ENCODE data around the gene STAU1. TPM values are rescaled to one million over a fixed set of nuclear protein-coding genes. Genes with fewer than 3 reads are reported as not detected.

The STAU1 gene
- total and polyA plus RNA-seq, 2 of the 13 experiments (the other 11 are each of a cell fraction or from before 2014, with no cell fraction given): 119 to 133 TPM

DNA sequence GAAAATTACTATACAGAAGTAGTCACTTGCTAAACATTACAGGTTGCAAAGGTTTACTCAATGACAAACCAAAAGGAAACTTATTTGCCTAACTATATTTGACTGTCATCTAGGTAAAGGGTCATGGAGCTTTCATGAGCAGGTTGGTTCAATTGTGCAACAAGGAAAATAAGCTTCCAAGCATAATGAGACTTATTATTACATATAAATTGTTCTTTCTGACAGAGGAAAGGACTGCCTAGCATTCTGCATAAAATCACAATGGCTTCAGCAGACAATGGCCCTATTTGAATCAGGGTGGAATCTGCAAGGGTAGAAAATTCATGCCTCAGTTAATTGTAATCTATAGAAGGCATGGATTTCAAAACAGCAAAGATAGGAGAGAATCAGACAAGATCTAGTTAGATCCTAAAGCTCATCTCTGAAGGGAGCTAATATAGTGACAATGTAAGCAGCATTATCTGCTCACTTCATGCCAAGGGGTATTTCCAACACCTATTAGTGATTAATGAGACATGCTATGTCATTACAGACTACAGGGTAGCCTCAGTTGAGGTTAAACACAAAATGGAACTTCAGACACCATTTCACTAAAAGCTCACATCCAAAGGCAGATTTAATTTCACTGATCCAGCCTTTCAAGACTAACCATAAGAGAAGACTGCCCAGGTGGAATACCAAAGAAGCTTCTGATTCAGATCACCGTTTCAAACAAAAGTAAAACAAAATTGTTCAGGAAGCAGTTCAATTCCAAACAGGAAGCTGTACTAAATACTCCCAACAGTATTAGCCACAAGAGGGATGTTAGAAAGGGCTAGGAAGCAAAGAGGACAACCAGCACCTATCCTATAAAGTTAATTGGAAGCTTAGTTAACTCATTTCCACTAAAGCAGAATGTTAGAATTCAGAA is 8.5 kb downstream of the STAU1 start (continued):
- TF ChIP-seq, protein P1, sequence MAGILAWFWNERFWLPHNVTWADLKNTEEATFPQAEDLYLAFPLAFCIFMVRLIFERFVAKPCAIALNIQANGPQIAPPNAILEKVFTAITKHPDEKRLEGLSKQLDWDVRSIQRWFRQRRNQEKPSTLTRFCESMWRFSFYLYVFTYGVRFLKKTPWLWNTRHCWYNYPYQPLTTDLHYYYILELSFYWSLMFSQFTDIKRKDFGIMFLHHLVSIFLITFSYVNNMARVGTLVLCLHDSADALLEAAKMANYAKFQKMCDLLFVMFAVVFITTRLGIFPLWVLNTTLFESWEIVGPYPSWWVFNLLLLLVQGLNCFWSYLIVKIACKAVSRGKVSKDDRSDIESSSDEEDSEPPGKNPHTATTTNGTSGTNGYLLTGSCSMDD (CRISPR knock-in tag; IDR thresholded peaks at IDR 0.05): no peak
- TF ChIP-seq REPIN1 (CRISPR knock-in tag; IDR thresholded peaks at IDR 0.05; ENCODE audit: borderline replicate concordance, low read depth) (peak; percentile 54; the same call in 1 of the 2 replicates), TAF15 (IDR thresholded peaks at IDR 0.05; ENCODE audit: low read depth, low read length, poor library complexity, severe bottlenecking) (no peak), FOSL1 (CRISPR knock-in tag; IDR thresholded peaks at IDR 0.05; ENCODE audit: borderline replicate concordance) (no peak), YEATS4 (CRISPR knock-in tag; IDR thresholded peaks at IDR 0.05; ENCODE audit: borderline replicate concordance) (peak; percentile 25; the same call in 1 of the 2 replicates), ZNF670 (CRISPR knock-in tag; IDR thresholded peaks at IDR 0.05; ENCODE audit: borderline replicate concordance) (no peak), ZNF124 (CRISPR knock-in tag; IDR thresholded peaks at IDR 0.05) (peak; percentile 25; the same call in 1 of the 2 replicates), ZMYM2 (CRISPR knock-in tag; IDR thresholded peaks at IDR 0.05) (no peak), KAT8 (CRISPR knock-in tag; IDR thresholded peaks at IDR 0.05) (peak; percentile 20; the same call in 1 of the 2 replicates), CREB1 (IDR thresholded peaks at IDR 0.05) (peak; percentile 36; the same call in 1 of the 2 replicates), CREB1 (CRISPR knock-in tag; IDR thresholded peaks at IDR 0.05) (peak; percentile 43; the same call in 1 of the 2 replicates), NFIC (IDR thresholded peaks at IDR 0.05; ENCODE audit: low read length) (peak; percentile 56; the same call in 1 of the 2 replicates), ZNF12 (CRISPR knock-in tag; IDR thresholded peaks at IDR 0.05) (0 out of 2 replicates have a peak, but pooled peaks have one; percentile 28), KDM6A (CRISPR knock-in tag; IDR thresholded peaks at IDR 0.05; ENCODE audit: low read depth) (peak; percentile 80; the same call in 1 of the 2 replicates)
- TF ChIP-seq, protein P2, sequence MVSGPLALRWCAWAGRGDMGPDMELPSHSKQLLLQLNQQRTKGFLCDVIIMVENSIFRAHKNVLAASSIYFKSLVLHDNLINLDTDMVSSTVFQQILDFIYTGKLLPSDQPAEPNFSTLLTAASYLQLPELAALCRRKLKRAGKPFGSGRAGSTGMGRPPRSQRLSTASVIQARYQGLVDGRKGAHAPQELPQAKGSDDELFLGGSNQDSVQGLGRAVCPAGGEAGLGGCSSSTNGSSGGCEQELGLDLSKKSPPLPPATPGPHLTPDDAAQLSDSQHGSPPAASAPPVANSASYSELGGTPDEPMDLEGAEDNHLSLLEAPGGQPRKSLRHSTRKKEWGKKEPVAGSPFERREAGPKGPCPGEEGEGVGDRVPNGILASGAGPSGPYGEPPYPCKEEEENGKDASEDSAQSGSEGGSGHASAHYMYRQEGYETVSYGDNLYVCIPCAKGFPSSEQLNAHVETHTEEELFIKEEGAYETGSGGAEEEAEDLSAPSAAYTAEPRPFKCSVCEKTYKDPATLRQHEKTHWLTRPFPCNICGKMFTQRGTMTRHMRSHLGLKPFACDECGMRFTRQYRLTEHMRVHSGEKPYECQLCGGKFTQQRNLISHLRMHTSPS (CRISPR knock-in tag; IDR thresholded peaks at IDR 0.05; ENCODE audit: low read depth): no peak
- TF ChIP-seq, protein P3, sequence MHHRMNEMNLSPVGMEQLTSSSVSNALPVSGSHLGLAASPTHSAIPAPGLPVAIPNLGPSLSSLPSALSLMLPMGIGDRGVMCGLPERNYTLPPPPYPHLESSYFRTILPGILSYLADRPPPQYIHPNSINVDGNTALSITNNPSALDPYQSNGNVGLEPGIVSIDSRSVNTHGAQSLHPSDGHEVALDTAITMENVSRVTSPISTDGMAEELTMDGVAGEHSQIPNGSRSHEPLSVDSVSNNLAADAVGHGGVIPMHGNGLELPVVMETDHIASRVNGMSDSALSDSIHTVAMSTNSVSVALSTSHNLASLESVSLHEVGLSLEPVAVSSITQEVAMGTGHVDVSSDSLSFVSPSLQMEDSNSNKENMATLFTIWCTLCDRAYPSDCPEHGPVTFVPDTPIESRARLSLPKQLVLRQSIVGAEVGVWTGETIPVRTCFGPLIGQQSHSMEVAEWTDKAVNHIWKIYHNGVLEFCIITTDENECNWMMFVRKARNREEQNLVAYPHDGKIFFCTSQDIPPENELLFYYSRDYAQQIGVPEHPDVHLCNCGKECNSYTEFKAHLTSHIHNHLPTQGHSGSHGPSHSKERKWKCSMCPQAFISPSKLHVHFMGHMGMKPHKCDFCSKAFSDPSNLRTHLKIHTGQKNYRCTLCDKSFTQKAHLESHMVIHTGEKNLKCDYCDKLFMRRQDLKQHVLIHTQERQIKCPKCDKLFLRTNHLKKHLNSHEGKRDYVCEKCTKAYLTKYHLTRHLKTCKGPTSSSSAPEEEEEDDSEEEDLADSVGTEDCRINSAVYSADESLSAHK (CRISPR knock-in tag; IDR thresholded peaks at IDR 0.05; ENCODE audit: borderline replicate concordance): no peak
- TF ChIP-seq, protein P4, sequence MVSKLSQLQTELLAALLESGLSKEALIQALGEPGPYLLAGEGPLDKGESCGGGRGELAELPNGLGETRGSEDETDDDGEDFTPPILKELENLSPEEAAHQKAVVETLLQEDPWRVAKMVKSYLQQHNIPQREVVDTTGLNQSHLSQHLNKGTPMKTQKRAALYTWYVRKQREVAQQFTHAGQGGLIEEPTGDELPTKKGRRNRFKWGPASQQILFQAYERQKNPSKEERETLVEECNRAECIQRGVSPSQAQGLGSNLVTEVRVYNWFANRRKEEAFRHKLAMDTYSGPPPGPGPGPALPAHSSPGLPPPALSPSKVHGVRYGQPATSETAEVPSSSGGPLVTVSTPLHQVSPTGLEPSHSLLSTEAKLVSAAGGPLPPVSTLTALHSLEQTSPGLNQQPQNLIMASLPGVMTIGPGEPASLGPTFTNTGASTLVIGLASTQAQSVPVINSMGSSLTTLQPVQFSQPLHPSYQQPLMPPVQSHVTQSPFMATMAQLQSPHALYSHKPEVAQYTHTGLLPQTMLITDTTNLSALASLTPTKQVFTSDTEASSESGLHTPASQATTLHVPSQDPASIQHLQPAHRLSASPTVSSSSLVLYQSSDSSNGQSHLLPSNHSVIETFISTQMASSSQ (IDR thresholded peaks at IDR 0.05; ENCODE audit: low read depth): no peak
- TF ChIP-seq, protein P4 (CRISPR knock-in tag; IDR thresholded peaks at IDR 0.05; ENCODE audit: borderline replicate concordance): peak; percentile 57; the same call in 1 of the 2 replicates
